ENCODE measurements around the gene HUS1B.
"Not testable (repeated sequence)": the region's sequence is repeated elsewhere in the genome, so short reads cannot be mapped to it uniquely, and the experiment has no call there.

The HUS1B gene

GRCh38 chr6:701700-702479 is 45.0 kb upstream of the HUS1B start:
- no peak for DNase-seq (ENCODE audit: low read depth)
- no peak overlapping the region for H3K4me3 ChIP-seq (ENCODE audit: low read depth, low read length)
- TF ChIP-seq MAX (IDR thresholded peaks at IDR 0.05; ENCODE audit: low read depth, low read length) = no peak
- TF ChIP-seq CTCF (IDR thresholded peaks at IDR 0.05; ENCODE audit: low read depth, low read length) = peak; percentile 28
- no peak for TF ChIP-seq POLR2A (IDR thresholded peaks at IDR 0.05; ENCODE audit: extremely low read depth, insufficient read length)
- TF ChIP-seq MYC (IDR thresholded peaks at IDR 0.05; ENCODE audit: low read depth, low read length) = no peak

GRCh38 chr6:701215-701614 is 44.3 kb upstream of the HUS1B start:
- no peak overlapping the region for H3K4me3 ChIP-seq (ENCODE audit: low read depth, low read length)
- no peak for DNase-seq (ENCODE audit: low read depth)
- TF ChIP-seq MAX (IDR thresholded peaks at IDR 0.05; ENCODE audit: low read depth, low read length) (no peak), CTCF (IDR thresholded peaks at IDR 0.05; ENCODE audit: low read depth, low read length) (no peak), POLR2A (IDR thresholded peaks at IDR 0.05; ENCODE audit: extremely low read depth, insufficient read length) (no peak), MYC (IDR thresholded peaks at IDR 0.05; ENCODE audit: low read depth, low read length) (no peak)

- no peak for TF ChIP-seq MAX (IDR thresholded peaks at IDR 0.05; ENCODE audit: low read depth, low read length)
- no peak for TF ChIP-seq MYC (IDR thresholded peaks at IDR 0.05; ENCODE audit: low read depth, low read length)
- TF ChIP-seq CTCF (IDR thresholded peaks at IDR 0.05; ENCODE audit: low read depth, low read length) = no peak
- no peak for TF ChIP-seq POLR2A (IDR thresholded peaks at IDR 0.05; ENCODE audit: extremely low read depth, insufficient read length)
- no peak overlapping the region for H3K4me3 ChIP-seq (ENCODE audit: low read depth, low read length)
- DNase-seq (ENCODE audit: low read depth) = no peak
Observed at GRCh38 chr6:700490-700889, 43.6 kb upstream of the HUS1B start.

- H3K4me3 ChIP-seq (ENCODE audit: low read depth, low read length) = no peak overlapping the region
- DNase-seq (ENCODE audit: low read depth) = no peak
- TF ChIP-seq CTCF (IDR thresholded peaks at IDR 0.05; ENCODE audit: low read depth, low read length) (no peak), MAX (IDR thresholded peaks at IDR 0.05; ENCODE audit: low read depth, low read length) (no peak)
Observed at GRCh38 chr6:699319-699718, 42.4 kb upstream of the HUS1B start.

- DNase-seq (ENCODE audit: low read depth); H3K4me3 ChIP-seq (ENCODE audit: low read depth, low read length): not testable (repeated sequence)
Observed at GRCh38 chr6:694431-695126, 37.7 kb upstream of the HUS1B start.

- DNase-seq (ENCODE audit: low read depth) = no peak
- no peak for TF ChIP-seq MAX (IDR thresholded peaks at IDR 0.05; ENCODE audit: low read depth, low read length)
- TF ChIP-seq CTCF (IDR thresholded peaks at IDR 0.05; ENCODE audit: low read depth, low read length) = no peak
- no peak for TF ChIP-seq POLR2A (IDR thresholded peaks at IDR 0.05; ENCODE audit: extremely low read depth, insufficient read length)
- no peak for TF ChIP-seq MYC (IDR thresholded peaks at IDR 0.05; ENCODE audit: low read depth, low read length)
- peak overlapping the region; percentile 87 for H3K4me3 ChIP-seq (ENCODE audit: low read depth, low read length)
Observed at GRCh38 chr6:693723-694009, 36.8 kb upstream of the HUS1B start.
